GM23338 (cell line): ENCODE results near the gene NT5DC4. TPM values are rescaled to one million over a fixed set of nuclear protein-coding genes. Genes with fewer than 3 reads are reported as not detected.

Experiments used
- ATAC-seq: fragments of 200-7000 bp; cut with Tn5 transposase; 3 replicates; pipeline ENCODE4 v1.9.1; 2020
- DNase-seq: peaks from one replicate; pipeline ENCODE4 v3.0.0-alpha.2; 2015; ENCODE audit warnings: low spot score
- H2AFZ ChIP-seq: fragments of 200-600 bp; sonication (generic); 2 replicates; pipeline ENCODE4 v1.8.0; 2016; ENCODE audit warnings: antibody characterized with exemption, mild to moderate bottlenecking, moderate library complexity
- H3F3A ChIP-seq: fragments of 200-600 bp; sonication (generic); replicated peaks from 2 replicates; pipeline ENCODE4 v1.8.0; 2017; ENCODE audit warnings: antibody characterized with exemption, mixed run types, low read depth
- H3K27ac ChIP-seq: fragments of 200-600 bp; sonication (generic); 2 replicates; pipeline ENCODE4 v1.6.1; 2016; ENCODE audit warnings: low read depth
- H3K27me3 ChIP-seq: fragments of 200-600 bp; sonication (generic); 2 replicates; pipeline ENCODE4 v1.8.0; 2016; ENCODE audit warnings: mild to moderate bottlenecking, mixed run types, moderate library complexity; ENCODE audit not compliant: insufficient read depth
- H3K36me3 ChIP-seq: fragments of 200-600 bp; sonication (generic); 2 replicates; pipeline ENCODE4 v1.8.0; 2016; ENCODE audit warnings: mild to moderate bottlenecking; ENCODE audit not compliant: insufficient read depth
- H3K4me1 ChIP-seq: fragments of 200-600 bp; sonication (generic); 2 replicates; pipeline ENCODE4 v1.8.0; 2016; ENCODE audit warnings: mild to moderate bottlenecking, moderate library complexity; ENCODE audit not compliant: insufficient read depth
- H3K4me2 ChIP-seq: fragments of 200-600 bp; sonication (generic); 2 replicates; pipeline ENCODE4 v1.7.1; 2017; ENCODE audit warnings: mixed run types
- H3K4me3 ChIP-seq: fragments of 200-600 bp; sonication (generic); 2 replicates; pipeline ENCODE4 v1.6.1; 2016; ENCODE audit warnings: mixed run types
- H3K79me2 ChIP-seq: fragments of 200-600 bp; sonication (generic); replicated peaks from 2 replicates; pipeline ENCODE4 v1.8.0; 2017; ENCODE audit warnings: mild to moderate bottlenecking; ENCODE audit not compliant: insufficient read depth
- H3K9me2 ChIP-seq: fragments of 200-600 bp; sonication (generic); 2 replicates; pipeline ENCODE4 v1.8.0; 2017; ENCODE audit not compliant: insufficient read depth
- H4K20me1 ChIP-seq: fragments of 200-600 bp; sonication (generic); replicated peaks from 2 replicates; pipeline ENCODE4 v1.8.0; 2017; ENCODE audit warnings: mild to moderate bottlenecking; ENCODE audit not compliant: insufficient read depth
- H3K27ac Mint-ChIP-seq: 2 replicates; pipeline ENCODE4 v1.8.0; 2020; ENCODE audit warnings: inconsistent platforms, mild to moderate bottlenecking, moderate library complexity, mixed read lengths
- H3K27me3 Mint-ChIP-seq: 3 replicates; pipeline ENCODE4 v1.8.0; 2022; ENCODE audit warnings: low read depth, mild to moderate bottlenecking, moderate library complexity, mixed read lengths, inconsistent platforms; ENCODE audit not compliant: insufficient read depth, poor library complexity
- H3K36me3 Mint-ChIP-seq: 3 replicates; pipeline ENCODE4 v1.8.0; 2021; ENCODE audit warnings: low read depth, mild to moderate bottlenecking, inconsistent platforms, moderate library complexity, mixed read lengths
- H3K4me1 Mint-ChIP-seq: 3 replicates; pipeline ENCODE4 v1.8.0; 2020; ENCODE audit warnings: mild to moderate bottlenecking, inconsistent platforms, mixed read lengths
- H3K4me3 Mint-ChIP-seq: 3 replicates; pipeline ENCODE4 v1.8.0; 2021; ENCODE audit warnings: moderate library complexity, mild to moderate bottlenecking, inconsistent platforms, mixed read lengths
- H3K9me3 Mint-ChIP-seq: 3 replicates; pipeline ENCODE4 v1.8.0; 2020; ENCODE audit warnings: moderate library complexity, mild to moderate bottlenecking, inconsistent platforms, mixed read lengths
- CREB1 ChIP-seq: fragments of 250-450 bp; sonication (Bioruptor Pico); IDR thresholded peaks from 2 replicates; pipeline ENCODE4 v1.5.0; 2020; ENCODE audit warnings: low read depth, mild to moderate bottlenecking, moderate library complexity
- EZH2 ChIP-seq: fragments of 200-600 bp; sonication (generic); IDR thresholded peaks from one replicate; pipeline ENCODE4 v1.8.0; 2017; ENCODE audit warnings: antibody characterized with exemption, mild to moderate bottlenecking, low read depth; ENCODE audit not compliant: unreplicated experiment
- EZH2phosphoT487 ChIP-seq: fragments of 200-600 bp; sonication (generic); IDR thresholded peaks from one replicate; pipeline ENCODE4 v1.8.1; 2018; ENCODE audit warnings: antibody characterized with exemption; ENCODE audit not compliant: unreplicated experiment
- JUNB ChIP-seq: IDR thresholded peaks from one replicate; pipeline ENCODE4 v1.6.1; 2016; ENCODE audit warnings: antibody characterized with exemption; ENCODE audit not compliant: unreplicated experiment
- NANOG ChIP-seq: IDR thresholded peaks from 2 replicates; pipeline ENCODE4 v1.6.1; 2016; ENCODE audit warnings: antibody characterized with exemption, borderline replicate concordance
- POLR2AphosphoS5 ChIP-seq: IDR thresholded peaks from 2 replicates; pipeline ENCODE4 v1.6.1; 2016; ENCODE audit warnings: antibody characterized with exemption, low read depth
- STAT1 ChIP-seq: IDR thresholded peaks from one replicate; pipeline ENCODE4 v1.6.1; 2016; ENCODE audit warnings: antibody characterized with exemption; ENCODE audit not compliant: unreplicated experiment
- ZNF331 ChIP-seq: fragments of 250-450 bp; sonication (Bioruptor Pico); IDR thresholded peaks from 2 replicates; pipeline ENCODE4 v1.5.0; 2020; ENCODE audit warnings: low read depth, mild to moderate bottlenecking, moderate library complexity
- polyA plus RNA-seq: library from polyadenylated mRNA; unstranded; fragments of >200 nt; fragmentation: Nextera tagmentation; extraction: Ambion mirVana; gene quantifications from 2 replicates; pipeline ENCODE4 v1.2.1, GENCODE V29; 2016
- total RNA-seq: library from RNA; depleted of rRNA; stranded (reverse); fragments of >200 nt; shearing (Covaris generic); gene quantifications from 2 replicates; pipeline ENCODE4 v1.2.3, GENCODE V29; 2014
- TF ChIP-seq, protein P1 (sequence below): fragments of 250-450 bp; sonication (Bioruptor Pico); IDR thresholded peaks from 2 replicates; pipeline ENCODE4 v1.5.0; 2020; ENCODE audit warnings: mild to moderate bottlenecking, moderate library complexity
- TF ChIP-seq, protein P2 (sequence below): IDR thresholded peaks from 2 replicates; pipeline ENCODE4 v1.6.1; 2016; ENCODE audit warnings: antibody characterized with exemption
- TF ChIP-seq, protein P3 (sequence below): IDR thresholded peaks from one replicate; pipeline ENCODE4 v1.6.1; 2018; ENCODE audit warnings: antibody characterized with exemption; ENCODE audit not compliant: unreplicated experiment

NT5DC4 gene
- total and polyA plus RNA-seq, 2 experiments from 2014 or later = not detected

DNA sequence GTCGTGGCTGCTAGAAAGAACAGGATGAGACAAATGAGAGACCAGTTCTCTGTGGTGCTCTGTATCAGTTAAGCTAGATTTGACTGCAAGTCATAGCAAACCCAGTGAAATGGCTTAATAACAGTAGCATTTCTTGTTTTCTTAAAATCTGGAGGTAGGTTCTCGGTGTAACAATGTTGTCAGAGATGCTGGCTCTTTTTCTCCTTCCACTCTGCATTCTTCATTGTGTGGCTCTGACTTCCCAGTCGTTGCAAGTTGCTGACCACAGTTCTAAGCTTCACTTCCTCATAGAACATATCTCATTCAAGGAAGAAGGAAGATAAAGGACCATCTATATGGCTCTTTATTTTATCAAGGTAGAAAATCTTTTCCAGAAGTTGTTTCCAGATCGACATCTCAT is 51.5 kb downstream of the NT5DC4 start (continued):
- TF ChIP-seq, protein P1, sequence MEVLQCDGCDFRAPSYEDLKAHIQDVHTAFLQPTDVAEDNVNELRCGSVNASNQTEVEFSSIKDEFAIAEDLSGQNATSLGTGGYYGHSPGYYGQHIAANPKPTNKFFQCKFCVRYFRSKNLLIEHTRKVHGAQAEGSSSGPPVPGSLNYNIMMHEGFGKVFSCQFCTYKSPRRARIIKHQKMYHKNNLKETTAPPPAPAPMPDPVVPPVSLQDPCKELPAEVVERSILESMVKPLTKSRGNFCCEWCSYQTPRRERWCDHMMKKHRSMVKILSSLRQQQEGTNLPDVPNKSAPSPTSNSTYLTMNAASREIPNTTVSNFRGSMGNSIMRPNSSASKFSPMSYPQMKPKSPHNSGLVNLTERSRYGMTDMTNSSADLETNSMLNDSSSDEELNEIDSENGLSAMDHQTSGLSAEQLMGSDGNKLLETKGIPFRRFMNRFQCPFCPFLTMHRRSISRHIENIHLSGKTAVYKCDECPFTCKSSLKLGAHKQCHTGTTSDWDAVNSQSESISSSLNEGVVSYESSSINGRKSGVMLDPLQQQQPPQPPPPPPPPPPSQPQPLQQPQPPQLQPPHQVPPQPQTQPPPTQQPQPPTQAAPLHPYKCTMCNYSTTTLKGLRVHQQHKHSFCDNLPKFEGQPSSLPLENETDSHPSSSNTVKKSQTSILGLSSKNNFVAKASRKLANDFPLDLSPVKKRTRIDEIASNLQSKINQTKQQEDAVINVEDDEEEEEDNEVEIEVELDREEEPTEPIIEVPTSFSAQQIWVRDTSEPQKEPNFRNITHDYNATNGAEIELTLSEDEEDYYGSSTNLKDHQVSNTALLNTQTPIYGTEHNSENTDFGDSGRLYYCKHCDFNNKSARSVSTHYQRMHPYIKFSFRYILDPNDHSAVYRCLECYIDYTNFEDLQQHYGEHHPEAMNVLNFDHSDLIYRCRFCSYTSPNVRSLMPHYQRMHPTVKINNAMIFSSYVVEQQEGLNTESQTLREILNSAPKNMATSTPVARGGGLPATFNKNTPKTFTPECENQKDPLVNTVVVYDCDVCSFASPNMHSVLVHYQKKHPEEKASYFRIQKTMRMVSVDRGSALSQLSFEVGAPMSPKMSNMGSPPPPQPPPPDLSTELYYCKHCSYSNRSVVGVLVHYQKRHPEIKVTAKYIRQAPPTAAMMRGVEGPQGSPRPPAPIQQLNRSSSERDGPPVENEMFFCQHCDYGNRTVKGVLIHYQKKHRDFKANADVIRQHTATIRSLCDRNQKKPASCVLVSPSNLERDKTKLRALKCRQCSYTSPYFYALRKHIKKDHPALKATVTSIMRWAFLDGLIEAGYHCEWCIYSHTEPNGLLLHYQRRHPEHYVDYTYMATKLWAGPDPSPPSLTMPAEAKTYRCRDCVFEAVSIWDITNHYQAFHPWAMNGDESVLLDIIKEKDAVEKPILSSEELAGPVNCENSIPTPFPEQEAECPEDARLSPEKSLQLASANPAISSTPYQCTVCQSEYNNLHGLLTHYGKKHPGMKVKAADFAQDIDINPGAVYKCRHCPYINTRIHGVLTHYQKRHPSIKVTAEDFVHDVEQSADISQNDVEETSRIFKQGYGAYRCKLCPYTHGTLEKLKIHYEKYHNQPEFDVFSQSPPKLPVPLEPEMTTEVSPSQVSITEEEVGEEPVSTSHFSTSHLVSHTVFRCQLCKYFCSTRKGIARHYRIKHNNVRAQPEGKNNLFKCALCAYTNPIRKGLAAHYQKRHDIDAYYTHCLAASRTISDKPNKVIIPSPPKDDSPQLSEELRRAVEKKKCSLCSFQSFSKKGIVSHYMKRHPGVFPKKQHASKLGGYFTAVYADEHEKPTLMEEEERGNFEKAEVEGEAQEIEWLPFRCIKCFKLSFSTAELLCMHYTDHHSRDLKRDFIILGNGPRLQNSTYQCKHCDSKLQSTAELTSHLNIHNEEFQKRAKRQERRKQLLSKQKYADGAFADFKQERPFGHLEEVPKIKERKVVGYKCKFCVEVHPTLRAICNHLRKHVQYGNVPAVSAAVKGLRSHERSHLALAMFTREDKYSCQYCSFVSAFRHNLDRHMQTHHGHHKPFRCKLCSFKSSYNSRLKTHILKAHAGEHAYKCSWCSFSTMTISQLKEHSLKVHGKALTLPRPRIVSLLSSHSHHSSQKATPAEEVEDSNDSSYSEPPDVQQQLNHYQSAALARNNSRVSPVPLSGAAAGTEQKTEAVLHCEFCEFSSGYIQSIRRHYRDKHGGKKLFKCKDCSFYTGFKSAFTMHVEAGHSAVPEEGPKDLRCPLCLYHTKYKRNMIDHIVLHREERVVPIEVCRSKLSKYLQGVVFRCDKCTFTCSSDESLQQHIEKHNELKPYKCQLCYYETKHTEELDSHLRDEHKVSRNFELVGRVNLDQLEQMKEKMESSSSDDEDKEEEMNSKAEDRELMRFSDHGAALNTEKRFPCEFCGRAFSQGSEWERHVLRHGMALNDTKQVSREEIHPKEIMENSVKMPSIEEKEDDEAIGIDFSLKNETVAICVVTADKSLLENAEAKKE (CRISPR knock-in tag) = no peak
- no peak for TF ChIP-seq ZNF331 (CRISPR knock-in tag)

DNA sequence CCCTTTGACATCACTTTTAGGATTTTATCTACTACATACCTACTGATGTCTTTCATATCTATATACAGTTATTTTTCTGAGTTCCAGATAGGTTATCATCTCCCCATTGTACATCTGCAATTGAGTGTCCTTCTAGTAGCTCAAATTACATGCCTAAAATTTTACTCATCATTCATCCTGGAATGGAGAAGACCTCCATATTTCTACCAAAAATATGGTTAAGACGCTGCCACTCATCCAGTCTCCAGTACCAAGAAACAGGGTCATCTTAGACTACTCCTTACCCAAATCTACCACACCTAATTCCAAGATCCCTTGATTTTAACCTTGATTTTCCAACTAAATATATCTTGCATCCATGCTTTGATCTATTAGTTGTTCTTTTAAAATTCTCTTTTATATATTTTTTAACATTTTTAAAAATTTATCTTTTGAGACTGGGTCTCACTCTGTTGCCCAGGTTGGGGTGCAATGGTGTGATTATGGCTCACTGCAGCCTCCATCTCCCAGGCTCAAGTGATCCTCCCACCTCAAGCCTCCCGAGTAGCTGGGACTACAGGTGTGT is 52.2 kb downstream of the NT5DC4 start:
- H3K27me3 Mint-ChIP-seq = no peaks in the 10 kb centered on the region
- no peaks in the 10 kb centered on the region for H3K36me3 Mint-ChIP-seq
- H3K4me1 ChIP-seq = no peaks in the 10 kb centered on the region
- no peak overlapping the region for H3K4me3 Mint-ChIP-seq
- no peaks in the 10 kb centered on the region for H3K9me3 Mint-ChIP-seq
- H3K36me3 ChIP-seq = no peaks in the 10 kb centered on the region
- DNase-seq (no peak), ATAC-seq (no peak)
- H3K4me1 Mint-ChIP-seq = peaks cover 3% of the 10 kb centered on the region; the same call in 2 of the 3 replicates
- no peaks in the 10 kb centered on the region for H3F3A ChIP-seq
- no peak overlapping the region for H3K27ac ChIP-seq
- no peaks in the 10 kb centered on the region for H4K20me1 ChIP-seq
- no peaks in the 10 kb centered on the region for H3K9me2 ChIP-seq
- no peak overlapping the region for H3K4me2 ChIP-seq
- H3K27me3 ChIP-seq = no peaks in the 10 kb centered on the region
- H3K27ac Mint-ChIP-seq = no peak overlapping the region
- no peaks in the 10 kb centered on the region for H3K79me2 ChIP-seq
- no peak overlapping the region for H2AFZ ChIP-seq
- no peak overlapping the region for H3K4me3 ChIP-seq
- TF ChIP-seq EZH2phosphoT487 (no peak), POLR2AphosphoS5 (no peak), ZNF331 (CRISPR knock-in tag) (no peak), NANOG (no peak), JUNB (no peak), STAT1 (no peak), CREB1 (CRISPR knock-in tag) (no peak), EZH2 (no peak)
- TF ChIP-seq, protein P2, sequence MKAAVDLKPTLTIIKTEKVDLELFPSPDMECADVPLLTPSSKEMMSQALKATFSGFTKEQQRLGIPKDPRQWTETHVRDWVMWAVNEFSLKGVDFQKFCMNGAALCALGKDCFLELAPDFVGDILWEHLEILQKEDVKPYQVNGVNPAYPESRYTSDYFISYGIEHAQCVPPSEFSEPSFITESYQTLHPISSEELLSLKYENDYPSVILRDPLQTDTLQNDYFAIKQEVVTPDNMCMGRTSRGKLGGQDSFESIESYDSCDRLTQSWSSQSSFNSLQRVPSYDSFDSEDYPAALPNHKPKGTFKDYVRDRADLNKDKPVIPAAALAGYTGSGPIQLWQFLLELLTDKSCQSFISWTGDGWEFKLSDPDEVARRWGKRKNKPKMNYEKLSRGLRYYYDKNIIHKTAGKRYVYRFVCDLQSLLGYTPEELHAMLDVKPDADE = no peak
- TF ChIP-seq, protein P3, sequence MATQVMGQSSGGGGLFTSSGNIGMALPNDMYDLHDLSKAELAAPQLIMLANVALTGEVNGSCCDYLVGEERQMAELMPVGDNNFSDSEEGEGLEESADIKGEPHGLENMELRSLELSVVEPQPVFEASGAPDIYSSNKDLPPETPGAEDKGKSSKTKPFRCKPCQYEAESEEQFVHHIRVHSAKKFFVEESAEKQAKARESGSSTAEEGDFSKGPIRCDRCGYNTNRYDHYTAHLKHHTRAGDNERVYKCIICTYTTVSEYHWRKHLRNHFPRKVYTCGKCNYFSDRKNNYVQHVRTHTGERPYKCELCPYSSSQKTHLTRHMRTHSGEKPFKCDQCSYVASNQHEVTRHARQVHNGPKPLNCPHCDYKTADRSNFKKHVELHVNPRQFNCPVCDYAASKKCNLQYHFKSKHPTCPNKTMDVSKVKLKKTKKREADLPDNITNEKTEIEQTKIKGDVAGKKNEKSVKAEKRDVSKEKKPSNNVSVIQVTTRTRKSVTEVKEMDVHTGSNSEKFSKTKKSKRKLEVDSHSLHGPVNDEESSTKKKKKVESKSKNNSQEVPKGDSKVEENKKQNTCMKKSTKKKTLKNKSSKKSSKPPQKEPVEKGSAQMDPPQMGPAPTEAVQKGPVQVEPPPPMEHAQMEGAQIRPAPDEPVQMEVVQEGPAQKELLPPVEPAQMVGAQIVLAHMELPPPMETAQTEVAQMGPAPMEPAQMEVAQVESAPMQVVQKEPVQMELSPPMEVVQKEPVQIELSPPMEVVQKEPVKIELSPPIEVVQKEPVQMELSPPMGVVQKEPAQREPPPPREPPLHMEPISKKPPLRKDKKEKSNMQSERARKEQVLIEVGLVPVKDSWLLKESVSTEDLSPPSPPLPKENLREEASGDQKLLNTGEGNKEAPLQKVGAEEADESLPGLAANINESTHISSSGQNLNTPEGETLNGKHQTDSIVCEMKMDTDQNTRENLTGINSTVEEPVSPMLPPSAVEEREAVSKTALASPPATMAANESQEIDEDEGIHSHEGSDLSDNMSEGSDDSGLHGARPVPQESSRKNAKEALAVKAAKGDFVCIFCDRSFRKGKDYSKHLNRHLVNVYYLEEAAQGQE = no peak
